CD4-positive, alpha-beta T cell treated with Interferon alpha-2 for 1 hour (primary cell): ENCODE measurements around the gene DLD.
"Not testable (repeated sequence)": the region's sequence is repeated elsewhere in the genome, so short reads cannot be mapped to it uniquely, and the experiment has no call there.

Experiments
- DNase-seq, 2 donors: peaks; one replicate each; pipeline ENCODE4 v3.0.0-alpha.2; 2020 to 2022

The DLD gene

GRCh38 chr7:107917763-107918651, 27.0 kb downstream of the DLD start:
- DNase-seq: no peak

GRCh38 chr7:107918948-107919347, 28.0 kb downstream of the DLD start:
- DNase-seq: no peak

- no peak for DNase-seq
Observed at GRCh38 chr7:107920048-107920772, 29.2 kb downstream of the DLD start.

- not testable (repeated sequence) for DNase-seq
Observed at GRCh38 chr7:107921826-107922225, 30.8 kb downstream of the DLD start.

- DNase-seq: no peak
Observed at GRCh38 chr7:107922886-107923285, 31.9 kb downstream of the DLD start.

GRCh38 chr7:107924841-107925504, 34.0 kb downstream of the DLD start:
- DNase-seq: peak in 1 of 2 donors; percentile 14

- no peak for DNase-seq
Observed at GRCh38 chr7:107926481-107926880, 35.5 kb downstream of the DLD start.

- DNase-seq: no peak
Observed at GRCh38 chr7:107931740-107932515, 40.9 kb downstream of the DLD start.

GRCh38 chr7:107932805-107933204, 41.8 kb downstream of the DLD start:
- DNase-seq: no peak

- DNase-seq: no peak
Observed at GRCh38 chr7:107933386-107934013, 42.5 kb downstream of the DLD start.

GRCh38 chr7:107934991-107935770, 44.2 kb downstream of the DLD start:
- no peak for DNase-seq

- no peak for DNase-seq
Observed at GRCh38 chr7:107936312-107936711, 45.3 kb downstream of the DLD start.

GRCh38 chr7:107937531-107937930, 46.5 kb downstream of the DLD start:
- DNase-seq: no peak

GRCh38 chr7:107938456-107939250, 47.7 kb downstream of the DLD start:
- DNase-seq: no peak

GRCh38 chr7:107939573-107940489, 48.8 kb downstream of the DLD start:
- no peak for DNase-seq

- no peak for DNase-seq
Observed at GRCh38 chr7:107940951-107941350, 50.0 kb downstream of the DLD start.

GRCh38 chr7:107943018-107943417, 52.0 kb downstream of the DLD start:
- DNase-seq: no peak

GRCh38 chr7:107944411-107945169, 53.6 kb downstream of the DLD start:
- no peak for DNase-seq

- DNase-seq: no peak
Observed at GRCh38 chr7:107945332-107945731, 54.3 kb downstream of the DLD start.
